GM20000 (cell line): ENCODE results near the gene MED1.
A peak's percentile ranks its signal among the peaks of the same experiment; 100 is the strongest.

Experiments used
- DNase-seq: peaks from one replicate; pipeline ENCODE4 v3.0.0; 2012; ENCODE audit warnings: low spot score
- CTCF ChIP-seq: IDR thresholded peaks from 2 replicates; pipeline ENCODE4 v1.5.1; 2012; ENCODE audit warnings: mild to moderate bottlenecking, control low read depth; ENCODE audit errors: extremely low read depth, missing control alignments

MED1 gene

DNA sequence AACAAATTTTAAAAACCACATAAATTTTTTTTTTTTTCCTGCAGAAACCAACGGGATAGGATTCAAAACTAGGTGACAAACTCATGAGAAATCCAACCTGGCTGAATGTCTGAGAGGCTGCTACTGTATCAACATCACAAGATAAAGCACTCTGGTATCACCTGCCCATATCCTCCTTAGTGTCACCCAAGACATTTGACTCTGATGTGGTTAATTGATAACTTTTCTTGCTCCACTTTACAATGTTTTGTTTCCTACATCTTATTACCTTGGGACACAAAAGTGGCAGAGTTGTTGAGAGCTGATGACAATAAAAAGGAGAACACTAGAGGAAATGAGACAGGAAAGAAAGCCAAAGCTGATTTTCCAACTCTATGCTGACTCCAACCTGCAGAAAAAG, 45.6 kb downstream of the MED1 start:
- TF ChIP-seq CTCF = no peak
- DNase-seq = no peak

GRCh38 chr17:39404542-39405378, 46.3 kb downstream of the MED1 start:
- TF ChIP-seq CTCF = no peak
- DNase-seq = no peak

GRCh38 chr17:39402890-39403605, 48.0 kb downstream of the MED1 start:
- TF ChIP-seq CTCF = no peak
- DNase-seq = no peak

DNA sequence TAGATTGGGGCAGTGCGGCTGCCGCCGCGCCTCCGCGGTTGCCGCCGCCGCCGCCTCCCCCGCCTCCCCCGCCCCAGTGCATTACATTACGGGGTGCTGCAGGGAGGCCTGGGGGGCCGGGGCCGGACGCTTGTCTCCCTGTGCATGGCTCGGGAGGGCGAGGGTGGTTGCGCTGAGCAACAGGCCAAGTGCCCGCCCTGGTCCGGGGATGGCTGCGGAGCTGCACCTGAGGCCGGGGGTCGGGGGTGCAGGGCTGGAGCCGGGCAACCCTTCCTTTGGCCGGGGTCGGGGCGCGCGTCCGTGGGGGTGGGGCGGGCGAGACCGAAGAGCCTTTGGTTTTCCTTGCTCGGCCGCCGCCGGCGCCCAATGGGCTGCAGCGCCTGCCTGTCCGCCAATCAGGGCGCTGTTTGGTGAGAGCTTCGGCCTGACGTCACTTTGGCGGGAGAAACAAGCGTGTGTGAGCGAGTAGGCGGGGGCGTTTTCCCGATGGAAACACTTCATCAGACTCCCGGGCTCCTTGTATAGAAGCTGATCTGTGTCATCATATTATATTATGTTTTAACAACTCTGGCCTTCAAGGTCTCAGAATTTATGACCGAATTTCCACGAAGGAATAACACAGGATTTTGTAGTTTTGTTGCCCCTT, 48.7 kb downstream of the MED1 start:
- DNase-seq = peak; percentile 94
- no peak for TF ChIP-seq CTCF

GRCh38 chr17:39401412-39402243, 49.4 kb downstream of the MED1 start, which contains the start of gene FBXL20:
Gene FBXL20, minus strand, starts transcription at chr17:39401626. Its CDS starts 224 bp downstream, at chr17:39401402.
- DNase-seq = peak; percentile 99
- no peak for TF ChIP-seq CTCF

DNA sequence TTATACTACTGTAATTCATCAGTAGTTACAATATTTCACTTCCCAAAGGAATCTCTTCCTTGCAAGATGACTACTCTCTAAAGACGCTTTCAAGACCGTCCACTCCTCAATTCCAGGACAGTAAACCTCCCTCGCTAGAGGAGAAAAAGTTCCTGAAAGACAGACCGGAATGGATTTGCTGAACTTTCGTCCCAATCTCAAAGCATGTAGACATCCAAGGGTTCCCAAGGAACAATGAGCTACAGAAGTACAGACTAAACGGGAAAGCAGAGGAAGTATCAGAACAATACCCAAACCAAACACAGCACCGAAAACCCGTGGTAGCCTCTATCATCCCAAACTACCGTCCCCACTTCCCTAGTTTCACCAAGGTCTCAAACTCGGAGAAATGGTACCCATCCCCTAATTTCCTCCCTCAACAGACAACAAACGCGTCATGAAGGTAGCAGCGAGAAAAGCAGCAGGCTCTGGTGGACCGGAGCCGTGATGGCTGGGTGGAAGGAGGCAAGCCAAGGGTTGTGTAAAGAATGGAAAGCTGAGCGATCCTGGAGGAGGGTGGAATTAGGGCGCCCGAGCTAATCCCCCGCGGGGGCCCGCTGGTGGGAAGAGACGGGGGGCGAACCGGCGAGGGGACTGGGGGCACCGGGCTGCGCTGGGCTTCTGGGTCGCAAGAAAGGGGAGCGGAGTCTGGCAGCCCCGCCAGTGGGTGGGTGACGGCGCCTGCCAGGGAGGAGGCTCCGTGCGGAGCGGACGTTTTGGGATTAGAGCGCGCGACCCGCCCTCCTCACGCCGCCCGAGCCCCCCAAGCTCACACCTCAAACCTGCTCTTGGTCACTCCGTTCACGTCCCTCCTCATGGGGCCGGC, 50.3 kb downstream of the MED1 start:
- no peak for TF ChIP-seq CTCF

More for the DNA sequence above, 50.3 kb downstream of the MED1 start:
- DNase-seq = no peak
